ENCODE results near the gene SLC25A21.
A peak's percentile ranks its signal among the peaks of the same experiment; 100 is the strongest.

Gene SLC25A21

GRCh38 chr14:36657399-36658122 lies 514.8 kb downstream of the SLC25A21 start:
- DNase-seq = no peak

DNA sequence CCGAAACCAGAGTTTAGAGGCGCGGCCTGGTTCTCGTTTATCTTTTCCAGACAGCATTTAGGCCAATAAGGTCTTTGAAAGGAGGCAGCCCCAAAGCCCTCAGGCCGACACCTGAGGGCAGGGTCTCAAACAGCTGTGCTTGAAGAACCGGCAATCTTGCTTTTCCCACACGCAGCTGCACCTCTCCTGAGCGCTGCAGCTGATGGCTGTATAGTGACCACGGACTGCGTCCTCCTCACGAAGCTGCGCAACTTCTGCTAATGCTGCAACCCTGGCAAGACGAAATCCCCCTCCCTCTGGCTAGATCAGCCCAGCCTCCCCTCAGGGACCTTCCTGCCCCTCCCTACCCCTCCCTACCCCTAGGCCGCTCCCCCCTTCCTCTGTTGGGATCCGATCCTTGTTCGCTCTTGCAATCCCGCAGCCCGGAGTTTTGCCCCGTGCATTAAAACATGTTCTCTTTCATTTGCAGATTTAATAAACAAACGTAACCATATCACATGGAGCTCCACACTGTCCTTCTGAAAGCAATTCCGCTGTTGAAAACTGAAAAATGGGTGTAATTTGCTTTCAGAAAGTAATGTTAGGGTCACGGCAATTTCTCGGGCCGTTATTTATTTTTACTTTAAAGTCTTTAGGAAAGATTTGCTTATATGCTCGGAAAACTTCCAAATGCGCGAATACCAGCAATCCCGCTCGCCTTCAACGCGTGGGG lies 515.6 kb downstream of the SLC25A21 start:
- no peak for DNase-seq

- no peak for DNase-seq
Measured at GRCh38 chr14:36655963-36656686, 516.3 kb downstream of the SLC25A21 start.

- no peak for DNase-seq
Measured at GRCh38 chr14:36655571-36655962, 516.8 kb downstream of the SLC25A21 start.

DNA sequence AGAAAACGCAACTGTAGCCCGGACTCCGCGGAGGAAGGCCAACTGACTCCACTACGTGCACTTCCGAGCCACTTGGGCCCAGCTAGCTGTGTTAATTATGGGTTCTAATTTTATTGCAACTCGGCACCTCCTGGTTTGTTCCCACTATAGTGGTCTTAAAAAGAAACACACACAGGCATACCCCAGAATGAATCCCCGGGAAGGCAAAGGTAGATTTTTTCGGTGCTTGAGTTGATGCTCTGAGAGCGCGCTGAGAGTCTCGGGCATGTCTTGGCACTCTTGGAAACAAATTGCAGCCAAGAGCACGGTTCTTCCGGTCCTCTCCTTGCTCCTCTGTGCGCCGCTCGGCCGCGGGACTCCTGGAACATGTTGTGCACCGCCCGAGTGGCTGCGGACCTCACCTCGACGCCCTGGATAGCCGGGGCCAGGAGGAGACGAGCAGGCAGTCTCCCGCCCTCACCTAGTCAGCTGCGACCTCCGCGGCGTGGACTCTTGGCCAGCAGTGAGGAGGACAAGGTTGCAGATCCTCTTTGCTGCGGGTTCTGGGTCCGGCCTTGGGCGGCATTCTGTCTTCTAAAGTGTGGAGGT lies 517.5 kb downstream of the SLC25A21 start:
- DNase-seq = no peak

GRCh38 chr14:36653962-36654793 lies 518.2 kb downstream of the SLC25A21 start:
- DNase-seq = no peak

GRCh38 chr14:36653413-36653812 lies 519.0 kb downstream of the SLC25A21 start:
- no peak for DNase-seq

GRCh38 chr14:36652542-36653201 lies 519.7 kb downstream of the SLC25A21 start:
- no peak for DNase-seq

DNA sequence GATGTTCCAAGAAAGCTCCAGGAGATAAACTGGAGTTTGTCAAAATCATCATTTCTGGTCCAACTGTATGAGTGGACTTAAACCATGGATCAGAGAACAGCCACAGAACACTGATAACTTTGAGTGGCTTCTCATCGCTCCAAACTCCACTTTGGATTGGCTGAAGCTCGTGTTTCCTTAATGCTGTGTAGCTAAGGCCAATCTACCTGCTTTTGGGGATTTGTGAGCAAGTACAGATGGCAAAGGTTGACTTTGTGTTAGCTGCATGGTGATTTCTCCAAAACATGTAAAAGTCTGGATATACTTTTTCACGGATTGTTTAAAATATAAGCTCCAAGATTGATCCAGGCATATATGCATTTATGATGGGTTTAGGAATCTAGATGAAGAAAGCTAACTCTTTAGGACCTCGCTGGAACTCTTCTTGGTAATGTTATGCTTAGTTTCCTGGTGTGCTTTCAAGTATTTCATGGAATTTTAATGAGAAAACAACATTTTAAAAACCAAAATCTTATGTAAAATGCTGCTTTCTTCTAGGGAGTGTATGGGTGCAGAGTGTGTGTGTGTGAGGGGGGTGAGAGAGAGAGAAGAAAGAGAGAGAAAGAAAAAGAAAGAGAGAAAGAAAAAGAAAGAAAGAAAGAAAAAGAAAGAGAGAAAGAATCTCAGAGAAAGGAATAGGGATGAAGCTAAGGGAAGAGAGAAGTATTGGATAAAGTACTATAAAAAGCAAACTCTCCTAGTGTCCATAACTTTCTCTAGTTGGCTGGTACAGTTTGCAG lies 522.3 kb downstream of the SLC25A21 start:
- DNase-seq = no peak

DNA sequence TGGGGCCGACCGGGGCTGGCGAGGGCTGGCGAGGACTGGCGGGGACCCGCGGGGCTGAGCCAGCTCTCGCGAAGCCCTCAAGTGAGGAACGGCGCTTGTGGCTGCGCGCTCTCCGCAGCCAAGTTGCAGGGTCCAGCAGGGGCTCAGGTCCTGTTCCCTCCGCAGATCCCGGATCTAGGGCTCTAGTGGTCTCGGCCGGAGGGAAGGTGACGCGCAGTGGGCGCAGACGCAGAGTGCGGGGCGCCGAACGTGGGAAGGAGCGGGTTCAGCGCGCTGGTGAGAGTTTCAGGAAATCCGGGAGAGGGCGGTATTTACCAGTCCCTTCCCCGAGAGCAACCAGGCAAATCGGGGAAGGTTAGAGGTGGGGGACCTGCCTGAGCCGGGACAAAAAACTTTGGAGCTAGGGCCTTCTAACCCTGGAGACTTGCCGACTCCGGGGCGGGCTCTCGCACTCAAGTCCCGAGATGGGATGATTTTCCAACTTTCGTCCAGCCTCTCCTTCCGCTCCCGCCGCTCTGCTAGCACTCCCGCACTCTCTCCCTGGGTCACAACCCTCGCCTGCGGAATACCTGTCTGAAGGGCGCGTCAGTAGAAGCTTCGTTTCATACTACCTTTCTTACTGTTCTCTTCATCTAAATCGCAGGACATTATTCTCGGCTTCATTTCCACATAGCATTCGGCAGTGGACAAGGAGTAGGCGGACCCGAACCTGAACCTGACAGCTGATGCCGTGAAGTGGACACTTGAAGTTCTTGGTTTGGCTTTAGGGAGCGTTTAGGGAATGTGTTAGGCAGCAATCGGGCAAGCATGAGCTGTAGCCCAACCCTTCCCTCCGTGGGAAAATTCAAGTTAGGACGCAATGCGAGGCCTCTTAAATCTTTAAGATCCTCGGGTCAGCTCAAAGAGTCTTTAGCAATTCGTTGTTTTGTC lies 524.3 kb downstream of the SLC25A21 start:
- DNase-seq = peak; percentile 12

- no peak for DNase-seq
Measured at GRCh38 chr14:36647417-36647823, 525.0 kb downstream of the SLC25A21 start.

DNA sequence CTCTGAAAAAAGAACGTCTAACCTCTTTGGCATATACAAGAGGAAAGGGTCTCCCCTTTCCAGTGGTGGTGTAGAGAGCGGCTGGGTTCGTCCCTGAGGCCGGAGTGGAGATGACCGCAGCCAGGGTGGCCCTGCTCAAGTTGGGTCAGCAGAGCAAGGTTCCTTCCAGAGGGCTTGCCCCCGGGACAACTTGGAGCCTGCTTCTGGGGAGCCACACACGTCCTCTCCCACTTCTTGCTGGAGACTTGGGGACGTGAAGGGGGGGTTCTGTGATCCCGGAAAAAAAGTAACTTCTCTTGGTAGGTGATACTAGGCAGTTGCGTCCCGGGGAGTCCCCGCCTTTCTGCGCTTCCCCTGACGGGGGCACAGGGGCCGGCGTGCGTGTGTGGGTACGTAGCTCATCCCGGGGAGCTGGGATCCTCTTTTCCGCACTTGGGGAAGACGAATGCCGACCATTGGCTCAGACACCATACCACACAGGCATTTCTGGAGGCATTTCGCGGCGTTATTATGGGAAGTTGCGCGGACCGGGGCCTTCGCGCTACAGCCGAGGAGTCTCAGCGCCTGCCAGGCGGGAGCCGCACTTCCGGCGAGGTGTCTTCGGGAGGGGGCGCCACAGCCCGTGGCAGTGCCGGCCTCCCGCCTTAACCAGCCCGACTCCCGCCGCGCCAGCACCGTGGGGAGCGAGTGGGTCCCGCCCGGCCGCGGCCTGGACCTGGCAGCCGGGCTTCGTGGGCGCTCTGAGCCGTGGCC lies 525.6 kb downstream of the SLC25A21 start:
- DNase-seq = no peak

DNA sequence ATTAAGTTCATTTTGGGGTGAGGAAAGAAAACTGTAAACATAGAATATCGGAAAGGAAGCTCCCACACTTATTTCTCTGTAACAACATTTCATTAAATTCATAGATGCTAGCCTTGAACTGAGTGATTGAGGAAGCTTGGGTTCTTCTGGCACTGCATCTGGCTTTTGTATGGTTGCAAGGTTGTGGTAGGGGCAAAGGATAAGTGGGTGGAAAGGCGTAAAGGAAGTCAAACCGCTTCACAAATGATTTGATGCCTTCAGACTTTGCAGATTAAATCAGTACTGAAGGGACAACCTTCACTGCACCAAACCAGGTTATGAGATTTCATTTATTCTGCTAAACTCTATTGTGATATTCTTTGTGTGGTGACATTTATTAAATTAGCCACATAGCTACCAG lies 538.8 kb downstream of the SLC25A21 start:
- DNase-seq = no peak

Data from NCI-H1436 treated with DMSO at 0.1 percent for 48 hours (cell line).